ENCODE measurements around the gene SPAG8. TPM values are rescaled to one million over a fixed set of nuclear protein-coding genes. Genes with fewer than 3 reads are reported as not detected.

Gene SPAG8
- total and polyA plus RNA-seq, 2 donors (not counting 1 experiment from before 2014, with no cell fraction given): 2.0 to 5.4 TPM

GRCh38 chr9:35852876-35853865 is 41.1 kb upstream of the SPAG8 start:
- H3K79me2 ChIP-seq (ENCODE audit: control insufficient read depth, insufficient read depth, low read length): no peaks in the 10 kb centered on the region
- no peaks in the 10 kb centered on the region for H4K20me1 ChIP-seq (ENCODE audit: control insufficient read depth, insufficient read depth, low read length, poor library complexity, severe bottlenecking)
- no peak for DNase-seq
- H3K27me3 ChIP-seq (replicated peaks in 1 of 4; ENCODE audit: control extremely low read depth in 1 of 4, control insufficient read depth in 3 of 4, insufficient read depth in 4 of 4, low read length in 3 of 4): no peaks in the 10 kb centered on the region
- TF ChIP-seq EZH2 (IDR thresholded peaks at IDR 0.05; ENCODE audit: borderline replicate concordance, insufficient read depth, low read depth, low read length, poor library complexity, severe bottlenecking): no peak
- no peak for TF ChIP-seq CTCF (IDR thresholded peaks at IDR 0.05)
- H3K9me3 ChIP-seq (ENCODE audit: control extremely low read depth in 1 of 3, control insufficient read depth in 2 of 3, insufficient read depth in 1 of 3, low read length in 2 of 3): no peaks in the 10 kb centered on the region
- H2AFZ ChIP-seq (ENCODE audit: insufficient read depth, low read depth, low read length, poor library complexity, severe bottlenecking): no peak overlapping the region
- H3K9ac ChIP-seq (ENCODE audit: low read length): no peak overlapping the region
- H3K27ac Mint-ChIP-seq: no peak overlapping the region
- H3K4me1 ChIP-seq (ENCODE audit: control insufficient read depth in 2 of 2, insufficient read depth in 2 of 2, low read length in 2 of 2): peaks cover 7 to 14% of the 10 kb centered on the region in 2 donors
- ChIA-PET CTCF (interaction anchor here (1.3 to 2.0 kb wide), 2 partner anchors 26 to 29 kb away, joined by 8 to 10 read pairs; no protein-coding TSS in a partner anchor), POLR2A (no interaction called here)
- H3K4me2 ChIP-seq (replicated peaks; ENCODE audit: low read depth, low read length, poor library complexity, severe bottlenecking): no peak overlapping the region
- ATAC-seq (ENCODE audit: low read depth): no peak
- 71% methylated on average over 25 of the region's 25 CpGs for WGBS (ENCODE audit: insufficient coverage)
- H3K9me3 Mint-ChIP-seq (ENCODE audit: insufficient read depth): no peaks in the 10 kb centered on the region
- no peaks in the 10 kb centered on the region for H3K27me3 Mint-ChIP-seq
- H3K27ac ChIP-seq (ENCODE audit: low read length in 2 of 2): no peak overlapping the region
- no peak overlapping the region for H3K4me3 ChIP-seq (ENCODE audit: control extremely low read depth in 1 of 5, extremely low read depth in 1 of 5, insufficient read depth in 1 of 5, low read depth in 2 of 5, low read length in 4 of 5)
- H3K36me3 ChIP-seq (replicated peaks in 1 of 2; ENCODE audit: control extremely low read depth in 1 of 2, control insufficient read depth in 1 of 2, extremely low read depth in 1 of 2, insufficient read depth in 2 of 2, low read length in 1 of 2): no peaks in the 10 kb centered on the region
- intact Hi-C loops (cut with micrococcal nuclease): no loop called here
- peaks cover 10% of the 10 kb centered on the region for H3K4me1 Mint-ChIP-seq
- no peak overlapping the region for H3K4me3 Mint-ChIP-seq

GRCh38 chr9:35852267-35852815 is 40.3 kb upstream of the SPAG8 start:
- no peaks in the 10 kb centered on the region for H3K36me3 ChIP-seq (replicated peaks in 1 of 2; ENCODE audit: control extremely low read depth in 1 of 2, control insufficient read depth in 1 of 2, extremely low read depth in 1 of 2, insufficient read depth in 2 of 2, low read length in 1 of 2)
- H3K9me3 ChIP-seq (ENCODE audit: control extremely low read depth in 1 of 3, control insufficient read depth in 2 of 3, insufficient read depth in 1 of 3, low read length in 2 of 3): no peaks in the 10 kb centered on the region
- DNase-seq: no peak
- H3K79me2 ChIP-seq (ENCODE audit: control insufficient read depth, insufficient read depth, low read length): no peaks in the 10 kb centered on the region
- Mint-ChIP-seq H3K9me3 (ENCODE audit: insufficient read depth) (no peaks in the 10 kb centered on the region), H3K4me3 (no peak overlapping the region), H3K4me1 (peaks cover 18% of the 10 kb centered on the region), H3K27ac (no peak overlapping the region), H3K27me3 (no peaks in the 10 kb centered on the region)
- peaks cover 15 to 22% of the 10 kb centered on the region in 2 donors for H3K4me1 ChIP-seq (ENCODE audit: control insufficient read depth in 2 of 2, insufficient read depth in 2 of 2, low read length in 2 of 2)
- 64% methylated on average over 1 of the region's 2 CpGs for WGBS (ENCODE audit: insufficient coverage)
- no peak for ATAC-seq (ENCODE audit: low read depth)
- no peak overlapping the region for H2AFZ ChIP-seq (ENCODE audit: insufficient read depth, low read depth, low read length, poor library complexity, severe bottlenecking)
- no peak overlapping the region for H3K9ac ChIP-seq (ENCODE audit: low read length)
- TF ChIP-seq CTCF (IDR thresholded peaks at IDR 0.05) (no peak), EZH2 (IDR thresholded peaks at IDR 0.05; ENCODE audit: borderline replicate concordance, insufficient read depth, low read depth, low read length, poor library complexity, severe bottlenecking) (no peak)
- H4K20me1 ChIP-seq (ENCODE audit: control insufficient read depth, insufficient read depth, low read length, poor library complexity, severe bottlenecking): no peaks in the 10 kb centered on the region
- H3K27me3 ChIP-seq (replicated peaks in 1 of 4; ENCODE audit: control extremely low read depth in 1 of 4, control insufficient read depth in 3 of 4, insufficient read depth in 4 of 4, low read length in 3 of 4): no peaks in the 10 kb centered on the region
- intact Hi-C loops (cut with micrococcal nuclease): no loop called here
- H3K4me2 ChIP-seq (replicated peaks; ENCODE audit: low read depth, low read length, poor library complexity, severe bottlenecking): no peak overlapping the region
- ChIA-PET POLR2A (no interaction called here), CTCF (interaction anchor here (1.0 to 2.0 kb wide), 3 partner anchors 26 to 62 kb away, joined by 3 to 10 read pairs (median 8); no protein-coding TSS in a partner anchor)
- no peak overlapping the region for H3K4me3 ChIP-seq (ENCODE audit: control extremely low read depth in 1 of 5, extremely low read depth in 1 of 5, insufficient read depth in 1 of 5, low read depth in 2 of 5, low read length in 4 of 5)
- no peak overlapping the region for H3K27ac ChIP-seq (ENCODE audit: low read length in 2 of 2)

Data from B cell (primary cell).